Measurements from ENCODE around the gene IDI1. TPM values are rescaled to one million over a fixed set of nuclear protein-coding genes. Genes with fewer than 3 reads are reported as not detected.

Gene IDI1
- total and polyA plus RNA-seq, 11 donors: 9.1 to 44.8 (median 18.4) TPM

DNA sequence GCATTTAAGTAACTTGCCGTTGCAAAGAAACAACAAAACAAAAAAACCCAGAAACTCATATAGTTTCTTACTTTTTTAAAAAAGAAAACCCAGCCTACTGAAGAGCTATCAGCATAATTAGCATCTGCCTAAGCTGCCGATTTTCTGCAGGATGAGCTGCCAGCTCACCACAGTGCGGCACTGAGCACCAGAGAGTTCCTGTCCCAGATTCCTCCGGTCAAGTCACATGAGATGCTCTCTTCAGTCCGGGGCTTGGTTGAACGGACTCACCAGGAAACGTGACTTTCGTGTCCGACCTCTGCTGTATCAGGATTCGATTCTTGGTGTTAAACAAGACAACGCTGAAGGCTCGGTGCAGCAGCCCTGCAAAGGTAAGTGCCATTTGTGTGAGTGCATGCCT, 26.5 kb downstream of the IDI1 start:
- H3K9me3 ChIP-seq: no peaks in the 10 kb centered on the region
- peak; percentile 49 to 80 (median 72) for ATAC-seq
- H3K27me3 ChIP-seq: no peaks in the 10 kb centered on the region
- TF ChIP-seq, protein P1, sequence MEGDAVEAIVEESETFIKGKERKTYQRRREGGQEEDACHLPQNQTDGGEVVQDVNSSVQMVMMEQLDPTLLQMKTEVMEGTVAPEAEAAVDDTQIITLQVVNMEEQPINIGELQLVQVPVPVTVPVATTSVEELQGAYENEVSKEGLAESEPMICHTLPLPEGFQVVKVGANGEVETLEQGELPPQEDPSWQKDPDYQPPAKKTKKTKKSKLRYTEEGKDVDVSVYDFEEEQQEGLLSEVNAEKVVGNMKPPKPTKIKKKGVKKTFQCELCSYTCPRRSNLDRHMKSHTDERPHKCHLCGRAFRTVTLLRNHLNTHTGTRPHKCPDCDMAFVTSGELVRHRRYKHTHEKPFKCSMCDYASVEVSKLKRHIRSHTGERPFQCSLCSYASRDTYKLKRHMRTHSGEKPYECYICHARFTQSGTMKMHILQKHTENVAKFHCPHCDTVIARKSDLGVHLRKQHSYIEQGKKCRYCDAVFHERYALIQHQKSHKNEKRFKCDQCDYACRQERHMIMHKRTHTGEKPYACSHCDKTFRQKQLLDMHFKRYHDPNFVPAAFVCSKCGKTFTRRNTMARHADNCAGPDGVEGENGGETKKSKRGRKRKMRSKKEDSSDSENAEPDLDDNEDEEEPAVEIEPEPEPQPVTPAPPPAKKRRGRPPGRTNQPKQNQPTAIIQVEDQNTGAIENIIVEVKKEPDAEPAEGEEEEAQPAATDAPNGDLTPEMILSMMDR (IDR thresholded peaks at IDR 0.05): peak in 1 of 12 donors; percentile 6
- no peak for TF ChIP-seq POLR2A (IDR thresholded peaks at IDR 0.05)
- DNase-seq: peak in 3 of 5 donors; percentile 30 to 45 (median 35)
- intact Hi-C loops (cut with DNase I): no loop called here
- H3K36me3 ChIP-seq: peaks cover 0 to 28% (median 25%) of the 10 kb centered on the region in 9 donors
- H3K4me1 ChIP-seq: peaks cover 0 to 5% (median 0%) of the 10 kb centered on the region in 12 donors
- WGBS, 4 donors: 45 to 65% (median 61%) methylated on average over 12 of the region's 12 CpGs
- H3K27ac ChIP-seq: peak overlapping the region in 8 of 12 donors; percentile 33 to 65 (median 53)
- peak overlapping the region in 8 of 12 donors; percentile 26 to 54 (median 38) for H3K4me3 ChIP-seq

DNA sequence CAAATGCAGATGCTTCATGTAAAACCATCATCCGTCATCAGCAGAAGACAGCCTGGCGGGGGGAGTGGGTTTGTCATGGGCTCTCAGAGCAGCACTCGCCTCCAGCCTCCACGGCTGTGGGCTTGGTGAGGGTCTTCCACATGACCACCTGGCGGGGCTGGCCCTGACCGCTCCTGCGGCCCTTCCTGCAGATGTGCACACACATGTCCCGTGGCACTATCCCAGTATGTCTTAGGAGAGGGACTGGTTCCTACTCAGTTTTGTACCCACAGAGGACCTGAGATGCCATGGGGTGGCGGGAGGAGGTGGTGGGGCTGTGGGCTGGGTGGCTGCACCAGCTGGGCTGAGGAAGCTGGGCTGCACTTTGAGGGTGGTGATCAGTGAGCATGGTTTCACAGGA, 28.0 kb downstream of the IDI1 start:
- Histone ChIP-seq H3K27me3 (no peaks in the 10 kb centered on the region), H3K27ac (no peak overlapping the region), H3K36me3 (peaks cover 0 to 42% (median 40%) of the 10 kb centered on the region in 9 donors), H3K4me1 (no peaks in the 10 kb centered on the region), H3K4me3 (no peak overlapping the region), H3K9me3 (no peaks in the 10 kb centered on the region)
- ATAC-seq (peak in 1 of 4 donors; percentile 18), DNase-seq (no peak)
- TF ChIP-seq, protein P1 (IDR thresholded peaks at IDR 0.05): no peak
- no peak for TF ChIP-seq POLR2A (IDR thresholded peaks at IDR 0.05)
- intact Hi-C loops (cut with DNase I): no loop called here
- 95 to 99% (median 95%) methylated on average over 8 to 9 of the region's 9 CpGs for WGBS, 4 donors

DNA sequence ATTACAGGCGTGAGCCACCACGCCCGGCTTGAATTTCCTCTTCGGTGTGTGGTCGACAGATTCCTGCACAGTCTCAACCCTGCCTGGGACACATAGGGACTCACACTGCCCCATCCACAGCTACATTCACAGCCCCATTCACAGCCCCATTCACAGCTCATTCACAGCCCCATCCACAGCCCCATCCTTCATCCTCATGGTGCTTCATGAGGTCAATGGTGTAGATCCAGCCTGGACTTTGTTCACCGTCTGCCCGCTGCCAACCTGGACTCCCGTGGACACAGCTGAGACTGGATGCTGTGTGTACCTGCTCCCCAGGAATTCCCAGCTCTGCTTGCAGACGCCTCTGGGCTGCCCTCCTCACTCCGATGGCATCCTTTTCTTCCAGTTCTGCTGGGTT, 28.5 kb downstream of the IDI1 start:
- H3K27ac ChIP-seq: no peak overlapping the region
- ATAC-seq (no peak), DNase-seq (no peak)
- intact Hi-C loops (cut with DNase I): no loop called here
- no peaks in the 10 kb centered on the region for H3K4me1 ChIP-seq
- 89 to 95% (median 94%) methylated on average over 10 of the region's 10 CpGs for WGBS, 4 donors
- H3K36me3 ChIP-seq: peaks cover 0 to 46% (median 44%) of the 10 kb centered on the region in 9 donors
- TF ChIP-seq, protein P1 (IDR thresholded peaks at IDR 0.05): no peak
- TF ChIP-seq POLR2A (IDR thresholded peaks at IDR 0.05): no peak
- H3K27me3 ChIP-seq: no peaks in the 10 kb centered on the region
- no peak overlapping the region for H3K4me3 ChIP-seq
- H3K9me3 ChIP-seq: no peaks in the 10 kb centered on the region

DNA sequence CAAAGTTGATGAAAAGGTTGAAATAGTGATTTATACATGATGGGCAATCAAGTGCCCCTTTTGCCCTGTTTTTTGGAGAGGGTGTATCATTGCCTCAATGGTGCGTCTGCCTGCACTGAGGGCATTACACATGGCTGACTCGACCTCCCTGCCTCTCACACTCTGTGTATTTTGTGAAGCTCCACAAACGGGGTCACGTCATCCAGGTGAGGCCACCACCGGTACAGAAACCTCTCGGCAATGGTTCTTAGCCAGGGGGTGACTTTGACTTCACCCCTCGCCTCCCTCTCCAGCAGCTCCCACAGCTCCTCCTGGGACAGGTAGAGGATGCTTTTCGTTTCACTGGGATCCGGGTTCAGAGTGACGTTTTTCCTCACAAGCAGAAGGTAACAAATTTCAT, 29.6 kb downstream of the IDI1 start:
- peaks cover 0 to 55% (median 52%) of the 10 kb centered on the region in 9 donors for H3K36me3 ChIP-seq
- TF ChIP-seq, protein P1 (IDR thresholded peaks at IDR 0.05): no peak
- TF ChIP-seq POLR2A (IDR thresholded peaks at IDR 0.05): no peak
- intact Hi-C loops (cut with DNase I): no loop called here
- ATAC-seq: no peak
- H3K27me3 ChIP-seq: no peaks in the 10 kb centered on the region
- no peak overlapping the region for H3K27ac ChIP-seq
- H3K4me1 ChIP-seq: no peaks in the 10 kb centered on the region
- no peak for DNase-seq
- 92 to 94% (median 93%) methylated on average over 10 of the region's 10 CpGs for WGBS, 4 donors
- no peak overlapping the region for H3K4me3 ChIP-seq
- H3K9me3 ChIP-seq: no peaks in the 10 kb centered on the region
